ENCODE results near the gene GPRIN2.

DNA sequence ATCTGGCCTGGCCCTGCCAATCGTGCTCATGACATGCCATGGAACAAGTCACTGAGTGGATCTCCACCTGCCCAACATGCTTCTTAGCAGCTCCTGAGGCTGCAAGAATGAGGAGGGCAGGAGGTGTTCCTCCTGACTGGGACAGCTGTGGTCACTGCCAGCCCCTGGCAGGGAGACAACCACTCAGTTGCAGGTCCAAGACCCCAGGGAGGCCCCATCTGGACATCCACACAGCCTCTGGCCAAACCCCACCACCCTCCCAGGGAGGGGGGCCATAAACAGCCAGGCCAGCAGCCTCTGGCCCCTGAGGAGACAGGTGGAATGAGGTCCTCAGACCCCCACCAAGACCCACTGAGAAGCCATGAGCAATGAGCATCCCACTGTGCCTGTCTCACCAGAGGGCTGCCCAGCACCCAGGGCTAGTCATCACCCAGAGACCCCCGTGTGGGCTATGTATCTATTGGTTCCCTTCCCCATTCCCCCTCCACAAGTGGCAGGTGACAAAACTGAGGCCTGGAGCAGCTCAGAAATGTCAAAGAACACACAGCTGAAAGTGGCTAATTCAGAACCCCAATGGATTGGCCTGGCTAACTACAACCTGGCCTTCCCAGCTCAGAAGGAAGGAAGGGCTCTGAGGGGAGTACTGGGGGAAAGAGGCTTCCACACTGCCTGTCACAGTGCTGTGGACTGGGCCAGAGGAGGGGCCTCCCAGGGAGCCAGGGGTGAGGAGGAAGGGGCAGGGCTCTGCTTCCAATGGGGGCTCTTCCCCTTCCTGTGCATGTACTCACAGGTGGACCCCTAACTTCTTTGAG lies 3.0 kb downstream of the GPRIN2 start:
- TF ChIP-seq, protein P1, sequence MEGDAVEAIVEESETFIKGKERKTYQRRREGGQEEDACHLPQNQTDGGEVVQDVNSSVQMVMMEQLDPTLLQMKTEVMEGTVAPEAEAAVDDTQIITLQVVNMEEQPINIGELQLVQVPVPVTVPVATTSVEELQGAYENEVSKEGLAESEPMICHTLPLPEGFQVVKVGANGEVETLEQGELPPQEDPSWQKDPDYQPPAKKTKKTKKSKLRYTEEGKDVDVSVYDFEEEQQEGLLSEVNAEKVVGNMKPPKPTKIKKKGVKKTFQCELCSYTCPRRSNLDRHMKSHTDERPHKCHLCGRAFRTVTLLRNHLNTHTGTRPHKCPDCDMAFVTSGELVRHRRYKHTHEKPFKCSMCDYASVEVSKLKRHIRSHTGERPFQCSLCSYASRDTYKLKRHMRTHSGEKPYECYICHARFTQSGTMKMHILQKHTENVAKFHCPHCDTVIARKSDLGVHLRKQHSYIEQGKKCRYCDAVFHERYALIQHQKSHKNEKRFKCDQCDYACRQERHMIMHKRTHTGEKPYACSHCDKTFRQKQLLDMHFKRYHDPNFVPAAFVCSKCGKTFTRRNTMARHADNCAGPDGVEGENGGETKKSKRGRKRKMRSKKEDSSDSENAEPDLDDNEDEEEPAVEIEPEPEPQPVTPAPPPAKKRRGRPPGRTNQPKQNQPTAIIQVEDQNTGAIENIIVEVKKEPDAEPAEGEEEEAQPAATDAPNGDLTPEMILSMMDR (conservative IDR thresholded peaks at IDR 0.05; ENCODE audit: low read depth, low read length) = no peak
- no peak for TF ChIP-seq EZH2phosphoT487 (IDR thresholded peaks at IDR 0.05; ENCODE audit: borderline replicate concordance, low read length)

All from PC-3 (cell line).